Measurements from ENCODE around the gene LOC101059915.
"Not testable (repeated sequence)": the region's sequence is repeated elsewhere in the genome, so short reads cannot be mapped to it uniquely, and the experiment has no call there.

Gene LOC101059915

DNA sequence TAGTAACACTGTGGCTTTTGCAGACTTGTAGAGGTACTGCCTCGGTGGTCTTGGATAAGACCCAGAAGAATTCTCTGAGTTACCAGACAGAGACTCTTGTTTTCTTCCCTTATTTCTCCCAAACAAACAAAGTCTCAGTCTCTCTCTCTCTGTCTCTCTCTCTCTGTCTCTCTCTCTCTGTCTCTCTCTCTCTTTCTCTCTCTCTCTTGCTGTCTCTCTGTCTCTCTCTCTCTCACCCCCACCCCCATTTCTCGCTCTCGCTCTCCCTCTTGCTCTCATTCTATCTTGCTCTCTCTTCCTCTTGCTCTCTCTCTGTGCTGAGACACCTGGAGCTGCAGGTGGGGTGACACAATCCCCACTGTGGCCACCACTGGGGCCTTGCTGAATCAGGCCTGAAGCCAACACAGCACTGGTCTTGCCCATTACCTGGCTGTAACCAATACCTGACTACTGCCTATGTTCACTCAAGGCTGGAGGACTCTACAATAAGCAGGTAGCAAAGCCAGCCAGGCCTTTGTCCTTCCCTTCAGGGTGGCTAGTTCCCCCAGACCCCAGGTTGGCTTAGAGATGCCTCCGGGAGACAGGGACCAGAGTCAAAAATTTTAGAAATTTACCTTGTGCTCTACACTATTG lies 12.3 kb downstream of the LOC101059915 start:
- FAIRE-seq (no peak), DNase-seq (ENCODE audit: insufficient read length, low spot score) (no peak)
- TF ChIP-seq POLR2A (IDR thresholded peaks at IDR 0.05; ENCODE audit: low read depth, low read length): no peak

GRCh38 chrX:71696641-71697465 lies 29.5 kb downstream of the LOC101059915 start:
- not testable (repeated sequence) for DNase-seq (ENCODE audit: insufficient read length, low spot score); FAIRE-seq

GRCh38 chrX:71697466-71698298 lies 30.3 kb downstream of the LOC101059915 start:
- not testable (repeated sequence) for DNase-seq (ENCODE audit: insufficient read length, low spot score); FAIRE-seq

GRCh38 chrX:71698299-71699022 lies 31.1 kb downstream of the LOC101059915 start:
- not testable (repeated sequence) for FAIRE-seq

GRCh38 chrX:71699023-71699344 lies 31.6 kb downstream of the LOC101059915 start:
- DNase-seq (ENCODE audit: insufficient read length, low spot score); FAIRE-seq: not testable (repeated sequence)

More at GRCh38 chrX:71698299-71699022, 31.1 kb downstream of the LOC101059915 start:
- DNase-seq (ENCODE audit: insufficient read length, low spot score): not testable (repeated sequence)

GRCh38 chrX:71702853-71703252 lies 35.5 kb downstream of the LOC101059915 start:
- not testable (repeated sequence) for FAIRE-seq; DNase-seq (ENCODE audit: insufficient read length, low spot score)

DNA sequence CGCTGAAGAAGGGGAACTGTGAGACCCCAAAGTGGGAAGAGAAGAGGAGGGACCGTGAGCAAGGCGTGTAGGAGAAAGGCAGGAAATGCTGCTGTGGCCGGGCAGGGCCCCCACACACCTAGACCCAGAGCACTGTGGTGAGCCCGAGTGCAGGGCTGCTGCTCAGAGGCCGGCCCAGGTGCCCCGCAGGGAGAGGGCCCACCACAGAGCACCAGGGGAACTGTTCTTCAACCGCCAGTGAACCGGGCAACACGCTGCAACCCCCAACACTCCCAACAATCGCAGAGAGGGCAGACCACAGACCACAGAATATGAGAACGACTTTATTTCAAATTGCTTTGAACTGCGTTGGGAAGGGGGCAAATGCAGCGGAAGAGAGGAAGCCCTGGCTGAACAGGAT lies 46.7 kb downstream of the LOC101059915 start:
- FAIRE-seq; DNase-seq (ENCODE audit: insufficient read length, low spot score): not testable (repeated sequence)

DNA sequence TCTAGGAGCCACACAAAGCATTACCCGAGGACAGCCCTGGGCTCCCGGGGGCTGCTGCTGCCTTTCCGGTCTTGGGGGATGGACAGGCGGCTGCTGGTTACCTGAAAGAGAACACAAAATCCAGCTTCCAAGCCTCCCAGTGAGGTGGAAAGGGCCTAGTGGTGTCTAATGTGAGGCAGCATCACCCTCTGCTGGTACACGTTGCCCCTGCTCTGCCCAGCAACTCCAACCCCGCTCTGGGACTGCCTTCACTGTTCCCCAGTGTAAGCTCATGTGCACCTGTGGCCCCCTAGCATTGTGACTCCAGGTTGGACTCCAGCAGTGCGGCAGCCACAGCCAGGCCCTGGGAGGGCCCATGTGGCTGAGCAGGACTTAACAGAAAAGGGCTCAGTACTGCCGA lies 48.2 kb downstream of the LOC101059915 start:
- FAIRE-seq; DNase-seq (ENCODE audit: insufficient read length, low spot score): not testable (repeated sequence)

GRCh38 chrX:71716323-71716722 lies 49.0 kb downstream of the LOC101059915 start:
- FAIRE-seq; DNase-seq (ENCODE audit: insufficient read length, low spot score): not testable (repeated sequence)

DNA sequence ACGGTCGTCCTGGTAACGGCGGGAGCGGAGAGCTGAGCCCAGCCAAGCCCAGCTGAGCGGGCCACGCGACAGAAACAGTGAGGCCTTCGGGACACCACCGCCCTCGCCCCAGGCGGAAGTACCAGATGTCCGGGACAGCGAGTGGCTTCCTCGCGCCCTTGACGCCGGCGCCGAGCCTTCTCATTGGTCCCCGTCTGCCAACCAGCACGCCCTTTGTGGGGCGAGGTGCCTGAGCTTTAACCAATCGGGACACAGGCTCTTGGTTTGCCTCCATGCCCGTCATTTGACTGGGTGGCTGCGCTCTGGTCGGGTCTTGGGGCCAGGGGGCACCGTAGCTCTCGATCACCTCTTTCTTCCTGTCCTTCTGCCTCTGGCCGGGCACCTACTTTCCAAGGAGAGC lies 50.8 kb downstream of the LOC101059915 start, which contains the start of gene CXorf49:
Gene CXorf49, minus strand, starts transcription at position 101 of the 400 bp plus-strand sequence. CDS start 134 bp downstream, outside the sequence.
- not testable (repeated sequence) for DNase-seq (ENCODE audit: insufficient read length, low spot score); FAIRE-seq

DNA sequence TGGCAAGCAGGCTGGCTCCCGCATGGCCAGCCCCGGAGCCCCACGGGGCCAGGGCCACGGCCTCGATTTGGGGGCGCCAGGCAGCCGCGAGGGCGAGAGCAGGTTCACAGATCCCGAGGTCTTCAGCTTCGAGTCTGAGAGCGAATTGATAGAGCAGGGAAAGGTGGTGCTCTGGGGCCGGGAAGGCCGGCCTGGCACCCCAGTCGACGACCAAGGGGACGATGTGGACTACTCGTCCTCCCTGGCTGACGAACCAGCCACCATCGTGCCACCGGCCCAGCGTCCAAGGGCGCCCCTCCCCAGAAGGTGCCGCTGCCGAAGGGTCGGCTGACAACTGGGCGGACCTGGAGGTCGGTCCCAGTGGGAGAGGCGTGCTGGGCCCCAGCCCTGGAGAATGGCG lies 51.8 kb downstream of the LOC101059915 start:
- not testable (repeated sequence) for FAIRE-seq; DNase-seq (ENCODE audit: insufficient read length, low spot score)

DNA sequence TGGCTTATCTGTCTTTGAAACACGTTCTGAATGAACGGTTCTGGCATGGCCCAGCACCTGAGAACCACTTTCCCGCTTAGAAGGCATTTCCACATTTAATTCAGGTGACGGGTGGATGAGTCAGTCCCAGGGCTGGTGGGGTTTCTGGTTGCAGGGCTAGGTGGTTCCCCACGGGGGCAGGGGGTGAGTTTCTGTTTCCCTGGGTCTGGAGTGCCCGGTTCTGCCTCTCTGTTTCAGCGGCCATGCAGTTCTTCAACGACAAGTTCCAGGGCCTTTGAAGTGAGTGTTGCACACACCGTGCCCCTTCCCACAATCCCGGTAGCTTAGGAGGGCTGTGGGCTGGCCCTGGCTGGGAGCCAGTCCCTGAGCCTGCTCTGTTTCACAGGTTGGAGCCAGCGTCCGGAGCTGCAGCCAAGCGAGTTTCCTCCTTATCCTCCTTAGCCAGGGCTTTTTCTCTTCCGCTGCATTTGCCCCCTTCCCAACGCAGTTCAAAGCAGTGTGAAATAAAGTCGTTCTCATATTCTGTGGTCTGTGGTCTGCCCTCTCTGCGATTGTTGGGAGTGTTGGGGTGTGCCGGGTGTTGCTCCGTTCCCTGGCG lies 53.0 kb downstream of the LOC101059915 start:
- FAIRE-seq: not testable (repeated sequence)

More for the DNA sequence above, 53.0 kb downstream of the LOC101059915 start:
- not testable (repeated sequence) for DNase-seq (ENCODE audit: insufficient read length, low spot score)
